ENCODE measurements around the gene SMYD1. TPM values are rescaled to one million over a fixed set of nuclear protein-coding genes. Genes with fewer than 3 reads are reported as not detected.

The SMYD1 gene
- total RNA-seq, 4 donors from 2014 or later: 0.07 TPM; not detected in 3

DNA sequence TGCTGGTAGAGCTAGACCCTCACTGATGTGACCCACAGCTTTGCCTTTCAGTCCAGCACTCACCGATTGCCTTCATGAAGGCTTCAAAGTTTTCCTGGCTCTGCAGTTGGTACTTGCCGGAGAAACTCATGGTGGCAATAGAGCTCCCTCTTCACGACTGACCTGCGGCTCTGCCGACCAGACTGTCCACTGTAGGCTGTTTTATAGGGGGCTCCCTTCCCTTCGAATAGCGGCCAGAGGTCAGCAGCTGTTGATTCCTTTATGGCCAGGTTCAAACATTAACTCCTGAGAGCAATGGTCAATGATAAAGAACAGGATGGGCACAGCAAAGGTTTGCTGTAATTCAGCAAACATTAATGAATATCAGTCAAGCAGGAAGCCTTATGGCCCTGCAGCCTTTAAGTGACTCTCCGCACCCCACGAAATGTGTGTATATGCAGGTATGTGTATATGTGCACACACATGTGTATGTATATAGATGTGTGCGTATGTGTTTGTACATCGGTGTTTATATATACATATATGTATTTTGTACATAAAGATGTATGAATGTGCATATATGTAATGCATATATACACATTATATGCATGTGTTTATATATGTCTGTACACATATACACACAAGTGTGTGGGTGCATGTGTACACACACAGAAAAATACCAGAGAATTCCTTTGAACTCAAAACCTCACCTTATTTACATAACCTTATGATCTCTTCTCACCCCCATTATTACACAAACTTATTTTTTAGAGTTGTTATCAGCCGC, 60.4 kb downstream of the SMYD1 start, which contains the start of gene FABP1:
Gene FABP1, minus strand, starts transcription at position 175 of the 766 bp plus-strand sequence. Its CDS starts 45 bp downstream, at position 130.
- intact Hi-C loops (cut with DNase I; ENCODE audit: low total_unique reads): no loop called here
- Histone ChIP-seq H3K9me3 (no peaks in the 10 kb centered on the region), H3K4me1 (no peaks in the 10 kb centered on the region), H3K27ac (no peak within 1 kb of the TSS), H3K36me3 (no peaks in the 10 kb centered on the region), H3K27me3 (no peaks in the 10 kb centered on the region), H3K4me3 (no peak within 1 kb of the TSS)
- no peak for DNase-seq
- TF ChIP-seq, protein P1, sequence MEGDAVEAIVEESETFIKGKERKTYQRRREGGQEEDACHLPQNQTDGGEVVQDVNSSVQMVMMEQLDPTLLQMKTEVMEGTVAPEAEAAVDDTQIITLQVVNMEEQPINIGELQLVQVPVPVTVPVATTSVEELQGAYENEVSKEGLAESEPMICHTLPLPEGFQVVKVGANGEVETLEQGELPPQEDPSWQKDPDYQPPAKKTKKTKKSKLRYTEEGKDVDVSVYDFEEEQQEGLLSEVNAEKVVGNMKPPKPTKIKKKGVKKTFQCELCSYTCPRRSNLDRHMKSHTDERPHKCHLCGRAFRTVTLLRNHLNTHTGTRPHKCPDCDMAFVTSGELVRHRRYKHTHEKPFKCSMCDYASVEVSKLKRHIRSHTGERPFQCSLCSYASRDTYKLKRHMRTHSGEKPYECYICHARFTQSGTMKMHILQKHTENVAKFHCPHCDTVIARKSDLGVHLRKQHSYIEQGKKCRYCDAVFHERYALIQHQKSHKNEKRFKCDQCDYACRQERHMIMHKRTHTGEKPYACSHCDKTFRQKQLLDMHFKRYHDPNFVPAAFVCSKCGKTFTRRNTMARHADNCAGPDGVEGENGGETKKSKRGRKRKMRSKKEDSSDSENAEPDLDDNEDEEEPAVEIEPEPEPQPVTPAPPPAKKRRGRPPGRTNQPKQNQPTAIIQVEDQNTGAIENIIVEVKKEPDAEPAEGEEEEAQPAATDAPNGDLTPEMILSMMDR (IDR thresholded peaks at IDR 0.05): no peak
- no peak for TF ChIP-seq POLR2A (IDR thresholded peaks at IDR 0.05)

GRCh38 chr2:88128654-88129312, 61.2 kb downstream of the SMYD1 start:
- H3K27me3 ChIP-seq: no peaks in the 10 kb centered on the region
- no peaks in the 10 kb centered on the region for H3K4me1 ChIP-seq
- H3K36me3 ChIP-seq: no peaks in the 10 kb centered on the region
- H3K4me3 ChIP-seq: no peak overlapping the region
- H3K27ac ChIP-seq: no peak overlapping the region
- intact Hi-C loops (cut with DNase I; ENCODE audit: low total_unique reads): no loop called here
- no peaks in the 10 kb centered on the region for H3K9me3 ChIP-seq
- no peak for DNase-seq
- TF ChIP-seq, protein P1 (IDR thresholded peaks at IDR 0.05): no peak
- TF ChIP-seq POLR2A (IDR thresholded peaks at IDR 0.05): no peak

DNA sequence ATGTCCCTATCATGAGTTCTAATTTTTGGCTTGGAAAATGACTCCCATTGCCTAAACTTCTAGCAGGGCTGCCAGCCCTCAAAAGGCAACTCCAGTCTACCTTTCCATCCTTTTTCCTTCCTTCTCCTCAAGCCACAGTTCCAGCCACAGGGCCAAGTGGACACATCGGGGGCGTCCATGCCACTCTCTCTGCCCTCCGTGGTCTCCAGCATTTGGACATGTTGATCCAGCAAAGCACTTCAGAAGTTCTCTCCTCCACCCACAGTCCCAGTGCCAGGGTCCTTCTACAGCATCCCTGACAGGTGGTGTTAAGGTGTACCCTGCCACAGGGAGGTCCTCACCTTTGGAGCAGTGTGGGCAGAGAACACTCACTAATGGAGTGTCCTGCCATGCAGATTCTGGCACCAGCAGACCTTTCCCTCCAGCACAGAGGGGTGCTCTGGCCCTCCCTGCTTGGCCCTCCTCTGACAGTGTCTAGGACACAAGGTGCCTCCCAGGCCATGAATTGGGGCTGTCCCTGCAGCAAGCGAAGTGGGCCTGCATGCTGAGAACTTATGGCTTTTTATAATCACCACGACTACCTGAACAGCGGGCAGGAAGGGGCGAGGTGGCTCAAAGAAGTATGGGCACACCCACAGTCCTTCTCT, 61.8 kb downstream of the SMYD1 start:
- no peak overlapping the region for H3K27ac ChIP-seq
- H3K27me3 ChIP-seq: no peaks in the 10 kb centered on the region
- no peak overlapping the region for H3K4me3 ChIP-seq
- H3K9me3 ChIP-seq: no peaks in the 10 kb centered on the region
- no peaks in the 10 kb centered on the region for H3K36me3 ChIP-seq
- H3K4me1 ChIP-seq: no peaks in the 10 kb centered on the region
- no peak for DNase-seq
- intact Hi-C loops (cut with DNase I; ENCODE audit: low total_unique reads): no loop called here
- TF ChIP-seq, protein P1 (IDR thresholded peaks at IDR 0.05): no peak
- TF ChIP-seq POLR2A (IDR thresholded peaks at IDR 0.05): no peak

- no peak for DNase-seq
- TF ChIP-seq POLR2A (IDR thresholded peaks at IDR 0.05): no peak
- TF ChIP-seq, protein P1 (IDR thresholded peaks at IDR 0.05): no peak
- Histone ChIP-seq H3K27me3 (no peaks in the 10 kb centered on the region), H3K36me3 (no peaks in the 10 kb centered on the region), H3K9me3 (no peaks in the 10 kb centered on the region), H3K27ac (no peak overlapping the region), H3K4me3 (no peak overlapping the region), H3K4me1 (no peaks in the 10 kb centered on the region)
- intact Hi-C loops (cut with DNase I; ENCODE audit: low total_unique reads): no loop called here
Observed at GRCh38 chr2:88131201-88131998, 63.8 kb downstream of the SMYD1 start.

Measured in uterus (tissue), 4 donors.